Trophoblast cell (in vitro differentiated cells and primary cell): ENCODE data around the gene BET1.

Experiments used
- DNase-seq, 2 donors: peaks; one replicate each; pipeline ENCODE4 v3.0.0-alpha.2; 2016
- H2AFZ ChIP-seq: 2 replicates; pipeline ENCODE4 v1.6.1; 2013; ENCODE audit warnings: low read length, moderate library complexity, mild to moderate bottlenecking; ENCODE audit not compliant: insufficient read depth, poor library complexity
- H2AK5ac ChIP-seq: 2 replicates; pipeline ENCODE4 v1.6.1; 2013; ENCODE audit warnings: mild to moderate bottlenecking, low read length
- H2BK120ac ChIP-seq: 2 replicates; pipeline ENCODE4 v1.6.1; 2013; ENCODE audit warnings: low read length, mild to moderate bottlenecking, moderate library complexity; ENCODE audit not compliant: insufficient read depth, poor library complexity
- H2BK12ac ChIP-seq: 2 replicates; pipeline ENCODE4 v1.6.1; 2013; ENCODE audit warnings: mild to moderate bottlenecking, low read length, moderate library complexity
- H2BK5ac ChIP-seq: 2 replicates; pipeline ENCODE4 v1.6.1; 2013; ENCODE audit warnings: low read length, low read depth, moderate library complexity, mild to moderate bottlenecking; ENCODE audit not compliant: poor library complexity
- H3K14ac ChIP-seq: 2 replicates; pipeline ENCODE4 v1.6.1; 2013; ENCODE audit warnings: mild to moderate bottlenecking, low read length
- H3K18ac ChIP-seq: 2 replicates; pipeline ENCODE4 v1.6.1; 2013; ENCODE audit warnings: mild to moderate bottlenecking, low read length
- H3K23ac ChIP-seq: 2 replicates; pipeline ENCODE4 v1.6.1; 2013; ENCODE audit warnings: low read length
- H3K27ac ChIP-seq: 2 replicates; pipeline ENCODE4 v1.5.1; 2013; ENCODE audit warnings: low read depth, mild to moderate bottlenecking, inconsistent platforms, low read length, moderate library complexity
- H3K27me3 ChIP-seq: 2 replicates; pipeline ENCODE4 v1.6.1; 2013; ENCODE audit warnings: inconsistent platforms, mild to moderate bottlenecking, low read length, moderate library complexity; ENCODE audit not compliant: insufficient read depth
- H3K36me3 ChIP-seq, 2 experiments: 1 replicate in 1 of 2; 2 replicates in 1 of 2; pipeline ENCODE4 v1.6.1; 2013; ENCODE audit warnings: low read length in 2 of 2, mild to moderate bottlenecking in 2 of 2, moderate library complexity in 1 of 2; ENCODE audit not compliant: insufficient read depth in 2 of 2, control insufficient read depth in 1 of 2
- H3K4ac ChIP-seq: 2 replicates; pipeline ENCODE4 v1.6.1; 2013; ENCODE audit warnings: low read depth, mild to moderate bottlenecking, low read length, moderate library complexity
- H3K4me1 ChIP-seq, 2 experiments: 1 replicate in 1 of 2; 2 replicates in 1 of 2; pipeline ENCODE4 v1.6.1; 2013; ENCODE audit warnings: low read length in 2 of 2, mild to moderate bottlenecking in 2 of 2, moderate library complexity in 1 of 2; ENCODE audit not compliant: insufficient read depth in 2 of 2, control insufficient read depth in 1 of 2
- H3K4me2 ChIP-seq: 2 replicates; pipeline ENCODE4 v1.6.1; 2013; ENCODE audit warnings: inconsistent platforms, mild to moderate bottlenecking, low read length, moderate library complexity
- H3K4me3 ChIP-seq: 2 replicates; pipeline ENCODE4 v1.5.1; 2013; ENCODE audit warnings: mild to moderate bottlenecking, low read depth, low read length, inconsistent platforms
- H3K79me1 ChIP-seq: one replicate; pipeline ENCODE4 v1.6.1; 2013; ENCODE audit warnings: low read length
- H3K79me2 ChIP-seq: 2 replicates; pipeline ENCODE4 v1.6.1; 2013; ENCODE audit warnings: low read length, mild to moderate bottlenecking; ENCODE audit not compliant: control insufficient read depth, insufficient read depth, poor library complexity
- H3K9ac ChIP-seq: 2 replicates; pipeline ENCODE4 v1.6.1; 2013; ENCODE audit warnings: mild to moderate bottlenecking, low read length
- H3K9me3 ChIP-seq: 2 replicates; pipeline ENCODE4 v1.6.1; 2013; ENCODE audit warnings: low read depth, mild to moderate bottlenecking, control low read depth, inconsistent platforms, low read length; ENCODE audit not compliant: insufficient read depth
- H4K12ac ChIP-seq: 2 replicates; pipeline ENCODE4 v1.6.1; 2013; ENCODE audit warnings: low read depth, mild to moderate bottlenecking, low read length, moderate library complexity
- H4K8ac ChIP-seq: 2 replicates; pipeline ENCODE4 v1.6.1; 2013; ENCODE audit warnings: low read depth, mild to moderate bottlenecking, low read length, moderate library complexity
- H4K91ac ChIP-seq: one replicate; pipeline ENCODE4 v1.6.1; 2013; ENCODE audit warnings: low read depth, mild to moderate bottlenecking, low read length, moderate library complexity
- WGBS: extraction: QIAGEN DNeasy Blood & Tissue Kit; methylation state at CpG from one replicate; pipeline ENCODE4 v1.1.7; 2013; ENCODE audit warnings: missing lambda C conversion rate; ENCODE audit not compliant: insufficient read length, insufficient coverage; ENCODE audit errors: extremely low coverage; 5-methylcytosine and 5-hydroxymethylcytosine counted together

Gene BET1

DNA sequence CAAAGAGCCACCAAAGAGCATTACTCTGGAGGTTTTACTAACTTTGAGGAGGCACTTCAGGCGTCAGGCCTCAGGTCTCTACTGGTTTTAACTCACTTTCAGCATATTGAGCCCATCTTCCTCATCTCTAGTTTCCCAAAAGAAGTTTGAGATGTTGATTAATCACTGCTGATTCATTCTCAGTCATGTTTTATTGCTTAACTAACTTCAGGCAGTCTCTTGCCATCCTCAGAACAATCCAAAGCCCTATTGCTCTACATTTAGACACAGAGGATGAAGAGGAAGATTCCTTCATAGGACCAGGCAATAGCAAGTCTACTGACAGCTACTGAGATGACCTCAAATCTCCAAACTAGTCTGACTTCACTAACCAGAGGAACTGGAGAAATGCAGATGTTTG lies 39.1 kb upstream of the BET1 start:
- Histone ChIP-seq H3K36me3 (no peaks in the 10 kb centered on the region), H3K4me1 (no peaks in the 10 kb centered on the region), H3K79me1 (no peaks in the 10 kb centered on the region), H3K4me3 (no peak overlapping the region), H2AK5ac (no peak overlapping the region), H3K4ac (no peak overlapping the region), H3K14ac (no peak overlapping the region), H3K27ac (no peak overlapping the region), H2BK12ac (no peak overlapping the region), H4K12ac (no peak overlapping the region), H3K9me3 (no peaks in the 10 kb centered on the region), H3K79me2 (no peaks in the 10 kb centered on the region), H3K23ac (no peak overlapping the region), H4K91ac (no peak overlapping the region), H4K8ac (no peak overlapping the region), H3K27me3 (no peaks in the 10 kb centered on the region), H2BK120ac (no peak overlapping the region), H3K18ac (no peak overlapping the region), H3K4me2 (no peak overlapping the region), H2BK5ac (no peak overlapping the region), H2AFZ (no peak overlapping the region), H3K9ac (no peak overlapping the region)
- no peak for DNase-seq
- WGBS, result no CpG with 5 or more reads among the region's 1 CpG

DNA sequence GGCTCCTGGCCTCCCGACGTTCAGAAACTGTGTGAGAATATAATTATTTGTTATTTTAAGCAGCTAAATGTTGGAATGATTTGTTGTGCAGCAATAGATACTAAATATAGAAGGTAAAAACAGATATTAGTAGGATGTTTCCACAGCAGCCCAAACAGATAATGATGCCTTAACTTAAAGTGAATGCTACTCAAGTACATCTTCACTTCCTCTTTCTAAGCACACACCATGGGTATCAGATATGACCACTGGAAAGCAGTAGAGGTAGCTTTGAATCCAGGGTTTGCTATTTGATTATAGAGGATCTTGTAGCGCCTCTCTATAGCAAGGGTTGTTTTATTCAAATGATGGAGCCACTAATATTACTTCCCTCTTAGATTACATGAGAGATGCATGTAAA lies 38.2 kb upstream of the BET1 start:
- H2BK12ac ChIP-seq, result no peak overlapping the region
- no peak overlapping the region for H2BK5ac ChIP-seq
- H3K18ac ChIP-seq, result no peak overlapping the region
- no peak overlapping the region for H3K4me2 ChIP-seq
- no peak overlapping the region for H3K23ac ChIP-seq
- H3K79me1 ChIP-seq, result no peaks in the 10 kb centered on the region
- H3K4me1 ChIP-seq, result no peaks in the 10 kb centered on the region
- H4K91ac ChIP-seq, result no peak overlapping the region
- H2AFZ ChIP-seq, result no peak overlapping the region
- H3K14ac ChIP-seq, result no peak overlapping the region
- H3K4me3 ChIP-seq, result no peak overlapping the region
- no peaks in the 10 kb centered on the region for H3K9me3 ChIP-seq
- DNase-seq, result no peak
- no peak overlapping the region for H2AK5ac ChIP-seq
- H3K9ac ChIP-seq, result no peak overlapping the region
- H3K36me3 ChIP-seq, result no peaks in the 10 kb centered on the region
- no CpG with 5 or more reads among the region's 3 CpGs for WGBS
- no peaks in the 10 kb centered on the region for H3K79me2 ChIP-seq
- no peak overlapping the region for H4K8ac ChIP-seq
- H3K27ac ChIP-seq, result no peak overlapping the region
- no peak overlapping the region for H4K12ac ChIP-seq
- no peak overlapping the region for H3K4ac ChIP-seq
- H2BK120ac ChIP-seq, result no peak overlapping the region
- no peaks in the 10 kb centered on the region for H3K27me3 ChIP-seq

DNA sequence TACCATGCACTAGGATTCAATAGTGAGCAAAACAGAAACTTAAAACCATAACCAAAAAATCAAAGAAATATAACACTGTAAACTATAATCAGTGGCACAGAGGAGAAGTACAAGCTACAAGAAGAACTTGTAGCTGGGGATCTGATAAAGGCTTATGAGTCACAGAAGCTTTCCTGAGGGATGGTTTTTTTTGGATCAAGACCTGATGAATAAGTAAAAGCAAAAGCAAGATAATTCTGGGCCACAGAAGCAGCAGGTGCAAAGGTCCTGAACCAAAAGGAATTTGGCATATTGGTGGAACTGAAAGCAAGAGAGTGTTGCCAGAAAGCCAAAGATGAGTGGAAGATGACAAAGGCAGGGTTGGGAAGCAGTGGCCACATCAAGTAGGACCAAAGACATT lies 37.4 kb upstream of the BET1 start:
- H3K18ac ChIP-seq, result no peak overlapping the region
- no peak overlapping the region for H3K4me2 ChIP-seq
- H2AK5ac ChIP-seq, result no peak overlapping the region
- no peaks in the 10 kb centered on the region for H3K36me3 ChIP-seq
- no peaks in the 10 kb centered on the region for H3K27me3 ChIP-seq
- no peak overlapping the region for H3K4ac ChIP-seq
- no peaks in the 10 kb centered on the region for H3K9me3 ChIP-seq
- H2BK120ac ChIP-seq, result no peak overlapping the region
- no peak overlapping the region for H4K8ac ChIP-seq
- no peak overlapping the region for H4K12ac ChIP-seq
- H3K27ac ChIP-seq, result no peak overlapping the region
- no peak for DNase-seq
- H4K91ac ChIP-seq, result no peak overlapping the region
- H3K79me1 ChIP-seq, result no peaks in the 10 kb centered on the region
- H3K79me2 ChIP-seq, result no peaks in the 10 kb centered on the region
- H3K14ac ChIP-seq, result no peak overlapping the region
- H2BK5ac ChIP-seq, result no peak overlapping the region
- H3K4me1 ChIP-seq, result no peaks in the 10 kb centered on the region
- H3K23ac ChIP-seq, result no peak overlapping the region
- no peak overlapping the region for H3K9ac ChIP-seq
- no peak overlapping the region for H2AFZ ChIP-seq
- H2BK12ac ChIP-seq, result no peak overlapping the region
- H3K4me3 ChIP-seq, result no peak overlapping the region

DNA sequence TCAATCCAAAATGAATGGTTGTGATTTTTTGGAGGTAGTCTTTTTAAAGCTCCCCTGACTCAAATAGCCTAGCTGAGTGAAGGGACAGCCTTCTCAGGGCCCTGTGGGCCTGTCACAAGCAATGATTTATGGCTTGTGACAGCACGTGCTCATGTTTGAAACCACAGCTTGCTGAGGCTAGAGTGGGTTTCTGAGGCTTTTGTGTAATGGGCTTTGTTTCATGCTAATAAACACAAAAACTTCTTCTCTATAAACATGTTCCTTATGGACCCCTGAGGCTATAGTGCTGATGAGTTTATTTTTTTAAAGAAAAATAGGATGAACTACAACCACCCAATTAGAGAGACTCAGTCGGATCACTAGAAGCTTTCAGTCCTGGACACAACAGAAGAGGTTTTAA lies 36.1 kb upstream of the BET1 start:
- H3K4ac ChIP-seq, result no peak overlapping the region
- no peak overlapping the region for H3K4me2 ChIP-seq
- H4K12ac ChIP-seq, result no peak overlapping the region
- no peak overlapping the region for H2BK12ac ChIP-seq
- no peak overlapping the region for H4K8ac ChIP-seq
- H3K27ac ChIP-seq, result no peak overlapping the region
- DNase-seq, result no peak
- no peak overlapping the region for H2AFZ ChIP-seq
- no CpG with 5 or more reads among the region's 2 CpGs for WGBS
- H3K79me1 ChIP-seq, result no peaks in the 10 kb centered on the region
- H3K27me3 ChIP-seq, result no peaks in the 10 kb centered on the region
- H2BK5ac ChIP-seq, result no peak overlapping the region
- H2AK5ac ChIP-seq, result no peak overlapping the region
- H3K79me2 ChIP-seq, result no peaks in the 10 kb centered on the region
- H3K23ac ChIP-seq, result no peak overlapping the region
- no peaks in the 10 kb centered on the region for H3K36me3 ChIP-seq
- no peak overlapping the region for H2BK120ac ChIP-seq
- H3K9ac ChIP-seq, result no peak overlapping the region
- H3K18ac ChIP-seq, result no peak overlapping the region
- H3K9me3 ChIP-seq, result no peaks in the 10 kb centered on the region
- no peaks in the 10 kb centered on the region for H3K4me1 ChIP-seq
- no peak overlapping the region for H3K4me3 ChIP-seq
- H3K14ac ChIP-seq, result no peak overlapping the region
- no peak overlapping the region for H4K91ac ChIP-seq
